ENCODE measurements around the gene PYROXD2. TPM values are rescaled to one million over a fixed set of nuclear protein-coding genes. Genes with fewer than 3 reads are reported as not detected.

PYROXD2 gene
- total and polyA plus RNA-seq, 9 donors = 4.6 to 14.1 (median 10.0) TPM

- H3K27me3 ChIP-seq = no peaks in the 10 kb centered on the region
- no peak overlapping the region for H3K4me3 ChIP-seq
- TF ChIP-seq EP300 (IDR thresholded peaks at IDR 0.05) = no peak
- TF ChIP-seq POLR2A (IDR thresholded peaks at IDR 0.05) = no peak
- no peak for TF ChIP-seq CTCF (IDR thresholded peaks at IDR 0.05)
- DNase-seq = peak in 4 of 5 donors; percentile 45 to 67 (median 61)
- WGBS, 3 donors = 34 to 44% (median 41%) methylated on average over 3 of the region's 3 CpGs
- H3K4me1 ChIP-seq (ENCODE audit: insufficient read depth) = peaks cover 4% of the 10 kb centered on the region
- intact Hi-C loops (cut with DNase I) = loop anchor here in 1 of 4 donors (10.0 kb wide), 1 partner anchor 784 kb away; no protein-coding TSS in a partner anchor
- H3K27ac ChIP-seq = no peak overlapping the region
- H3K36me3 ChIP-seq = no peaks in the 10 kb centered on the region
- no peaks in the 10 kb centered on the region for H3K9me3 ChIP-seq
Observed at GRCh38 chr10:98460837-98461499, 46.0 kb upstream of the PYROXD2 start.

GRCh38 chr10:98458809-98459784 lies 44.1 kb upstream of the PYROXD2 start:
- H3K27me3 ChIP-seq = no peaks in the 10 kb centered on the region
- no peaks in the 10 kb centered on the region for H3K9me3 ChIP-seq
- H3K4me1 ChIP-seq (ENCODE audit: insufficient read depth) = peaks cover 4% of the 10 kb centered on the region
- no peak for DNase-seq
- H3K36me3 ChIP-seq = no peaks in the 10 kb centered on the region
- WGBS, 3 donors = 87 to 90% (median 88%) methylated on average over 15 of the region's 15 CpGs
- intact Hi-C loops (cut with DNase I) = no loop called here
- TF ChIP-seq EP300 (IDR thresholded peaks at IDR 0.05) (no peak), CTCF (IDR thresholded peaks at IDR 0.05) (no peak), POLR2A (IDR thresholded peaks at IDR 0.05) (no peak)
- H3K27ac ChIP-seq = no peak overlapping the region
- no peak overlapping the region for H3K4me3 ChIP-seq

GRCh38 chr10:98457721-98458120 lies 42.7 kb upstream of the PYROXD2 start:
- H3K27me3 ChIP-seq = no peaks in the 10 kb centered on the region
- H3K27ac ChIP-seq = no peak overlapping the region
- no peak overlapping the region for H3K4me3 ChIP-seq
- no peaks in the 10 kb centered on the region for H3K9me3 ChIP-seq
- H3K4me1 ChIP-seq (ENCODE audit: insufficient read depth) = peaks cover 4% of the 10 kb centered on the region
- intact Hi-C loops (cut with DNase I) = no loop called here
- no peaks in the 10 kb centered on the region for H3K36me3 ChIP-seq
- TF ChIP-seq CTCF (IDR thresholded peaks at IDR 0.05) (no peak), EP300 (IDR thresholded peaks at IDR 0.05) (no peak), POLR2A (IDR thresholded peaks at IDR 0.05) (no peak)
- no peak for DNase-seq
- WGBS, 3 donors = 39 to 53% (median 44%) methylated on average over 8 of the region's 8 CpGs

- DNase-seq = no peak
- WGBS, 3 donors = 73 to 83% (median 78%) methylated on average over 12 of the region's 12 CpGs
- TF ChIP-seq POLR2A (IDR thresholded peaks at IDR 0.05) (no peak), CTCF (IDR thresholded peaks at IDR 0.05) (no peak), EP300 (IDR thresholded peaks at IDR 0.05) (no peak)
- no peaks in the 10 kb centered on the region for H3K27me3 ChIP-seq
- H3K4me1 ChIP-seq (ENCODE audit: insufficient read depth) = peaks cover 4% of the 10 kb centered on the region
- H3K27ac ChIP-seq = no peak overlapping the region
- H3K4me3 ChIP-seq = no peak overlapping the region
- H3K9me3 ChIP-seq = no peaks in the 10 kb centered on the region
- H3K36me3 ChIP-seq = no peaks in the 10 kb centered on the region
- intact Hi-C loops (cut with DNase I) = no loop called here
Observed at GRCh38 chr10:98456686-98457482, 41.9 kb upstream of the PYROXD2 start.
